ENCODE measurements around the gene C19orf81. TPM values are rescaled to one million over a fixed set of nuclear protein-coding genes. Genes with fewer than 3 reads are reported as not detected.
A peak's percentile ranks its signal among the peaks of the same experiment; 100 is the strongest.

The C19orf81 gene
- total RNA-seq, 1 donor from 2014 or later = not detected

- no peaks in the 10 kb centered on the region for H3K9me3 ChIP-seq
- H3K4me1 ChIP-seq = peaks cover 21% of the 10 kb centered on the region
- TF ChIP-seq CTCF (IDR thresholded peaks at IDR 0.05) (no peak), POLR2AphosphoS5 (IDR thresholded peaks at IDR 0.05; ENCODE audit: insufficient read depth in 1 of 2, low read depth in 1 of 2) (no peak), POLR2A (IDR thresholded peaks at IDR 0.05) (no peak)
- intact Hi-C loops (cut with DNase I) = no loop called here
- H3K27me3 ChIP-seq = peaks cover 17% of the 10 kb centered on the region
- no peak for DNase-seq (ENCODE audit: extremely low spot score in 2 of 2)
- no peaks in the 10 kb centered on the region for H3K36me3 ChIP-seq
- no peak overlapping the region for H3K4me3 ChIP-seq
- no peak overlapping the region for H3K27ac ChIP-seq
Observed at GRCh38 chr19:50664204-50664603, 15.0 kb downstream of the C19orf81 start.

GRCh38 chr19:50666346-50667176, 17.3 kb downstream of the C19orf81 start:
- Histone ChIP-seq H3K4me1 (peaks cover 18% of the 10 kb centered on the region), H3K27me3 (peaks cover 11% of the 10 kb centered on the region), H3K4me3 (no peak overlapping the region), H3K27ac (no peak overlapping the region), H3K9me3 (no peaks in the 10 kb centered on the region), H3K36me3 (no peaks in the 10 kb centered on the region)
- no peak for TF ChIP-seq POLR2AphosphoS5 (IDR thresholded peaks at IDR 0.05; ENCODE audit: insufficient read depth in 1 of 2, low read depth in 1 of 2)
- no peak for TF ChIP-seq POLR2A (IDR thresholded peaks at IDR 0.05)
- no peak for TF ChIP-seq CTCF (IDR thresholded peaks at IDR 0.05)
- intact Hi-C loops (cut with DNase I) = no loop called here
- DNase-seq (ENCODE audit: extremely low spot score in 2 of 2) = no peak

- Histone ChIP-seq H3K27me3 (peaks cover 11% of the 10 kb centered on the region), H3K27ac (no peak overlapping the region), H3K4me3 (peak overlapping the region in 1 of 2 donors; percentile 10), H3K36me3 (no peaks in the 10 kb centered on the region), H3K9me3 (no peaks in the 10 kb centered on the region), H3K4me1 (peaks cover 18% of the 10 kb centered on the region)
- intact Hi-C loops (cut with DNase I) = no loop called here
- TF ChIP-seq CTCF (IDR thresholded peaks at IDR 0.05) (no peak), POLR2AphosphoS5 (IDR thresholded peaks at IDR 0.05; ENCODE audit: insufficient read depth in 1 of 2, low read depth in 1 of 2) (no peak), POLR2A (IDR thresholded peaks at IDR 0.05) (no peak)
- no peak for DNase-seq (ENCODE audit: extremely low spot score in 2 of 2)
Observed at GRCh38 chr19:50667177-50667758, 18.0 kb downstream of the C19orf81 start.

GRCh38 chr19:50667759-50668231, 18.6 kb downstream of the C19orf81 start:
- H3K4me1 ChIP-seq = peaks cover 18% of the 10 kb centered on the region
- peak overlapping the region in 1 of 2 donors; percentile 10 for H3K4me3 ChIP-seq
- peaks cover 11% of the 10 kb centered on the region for H3K27me3 ChIP-seq
- H3K36me3 ChIP-seq = no peaks in the 10 kb centered on the region
- intact Hi-C loops (cut with DNase I) = no loop called here
- no peaks in the 10 kb centered on the region for H3K9me3 ChIP-seq
- no peak overlapping the region for H3K27ac ChIP-seq
- no peak for TF ChIP-seq CTCF (IDR thresholded peaks at IDR 0.05)
- TF ChIP-seq POLR2A (IDR thresholded peaks at IDR 0.05) = no peak
- no peak for TF ChIP-seq POLR2AphosphoS5 (IDR thresholded peaks at IDR 0.05; ENCODE audit: insufficient read depth in 1 of 2, low read depth in 1 of 2)
- no peak for DNase-seq (ENCODE audit: extremely low spot score in 2 of 2)

GRCh38 chr19:50668416-50668815, 19.2 kb downstream of the C19orf81 start:
- TF ChIP-seq POLR2A (IDR thresholded peaks at IDR 0.05) (no peak), POLR2AphosphoS5 (IDR thresholded peaks at IDR 0.05; ENCODE audit: insufficient read depth in 1 of 2, low read depth in 1 of 2) (no peak), CTCF (IDR thresholded peaks at IDR 0.05) (no peak)
- Histone ChIP-seq H3K9me3 (no peaks in the 10 kb centered on the region), H3K36me3 (no peaks in the 10 kb centered on the region), H3K27me3 (peaks cover 11% of the 10 kb centered on the region), H3K4me3 (peak overlapping the region in 1 of 2 donors; percentile 10), H3K4me1 (peaks cover 18% of the 10 kb centered on the region), H3K27ac (no peak overlapping the region)
- intact Hi-C loops (cut with DNase I) = no loop called here
- no peak for DNase-seq (ENCODE audit: extremely low spot score in 2 of 2)

Data from vagina (tissue), 2 donors.